ENCODE results near the gene ZNF326. TPM values are rescaled to one million over a fixed set of nuclear protein-coding genes. Genes with fewer than 3 reads are reported as not detected.
A peak's percentile ranks its signal among the peaks of the same experiment; 100 is the strongest.

The ZNF326 gene
- total and polyA plus RNA-seq, 2 of the 4 experiments (the other 2 are of a cell fraction): 4.5 to 17.0 TPM

GRCh38 chr1:89965193-89965768 lies 29.6 kb upstream of the ZNF326 start:
- CTCF ChIA-PET: interaction anchor here (0.5 kb wide), 1 partner anchor 38 kb away, joined by 3 read pairs; no protein-coding TSS in a partner anchor
- no CpG with 5 or more reads among the region's 4 CpGs for WGBS, 2 experiments (ENCODE audit: extremely low coverage in 2 of 2, insufficient read length in 1 of 2)

More at GRCh38 chr1:89965193-89965768, 29.6 kb upstream of the ZNF326 start:
- Histone ChIP-seq H3K4me3 (ENCODE audit: insufficient read depth, low read depth, low read length) (no peak overlapping the region), H3K27ac (ENCODE audit: insufficient read depth, low read length) (no peak overlapping the region), H2BK5ac (ENCODE audit: low read depth, low read length, poor library complexity, severe bottlenecking) (no peak overlapping the region), H2BK120ac (ENCODE audit: low read depth, low read length) (no peak overlapping the region), H2AFZ (replicated peaks; ENCODE audit: low read length, poor library complexity) (no peak overlapping the region), H3K4ac (ENCODE audit: low read depth, low read length) (no peak overlapping the region), H3K23ac (ENCODE audit: low read depth, low read length) (no peak overlapping the region), H3K27me3 (ENCODE audit: control insufficient read depth, insufficient read depth, low read length) (no peaks in the 10 kb centered on the region), H3K4me2 (ENCODE audit: low read depth, low read length) (no peak overlapping the region), H2BK15ac (ENCODE audit: low read depth, low read length) (no peak overlapping the region), H3K9me1 (ENCODE audit: insufficient read depth, low read length) (peaks cover 5% of the 10 kb centered on the region), H4K8ac (ENCODE audit: low read depth in 2 of 2, low read length in 2 of 2) (no peak overlapping the region), H3K36me3 (ENCODE audit: control insufficient read depth, insufficient read depth, low read length) (no peaks in the 10 kb centered on the region), H3K79me1 (ENCODE audit: low read depth in 1 of 2, low read length in 2 of 2) (0 out of 4 replicates have a peak, but pooled peaks cover 0 to 5% of the 10 kb centered on the region in 2 experiments), H3K18ac (ENCODE audit: low read depth, low read length) (no peak overlapping the region), H3K9ac (ENCODE audit: low read depth, low read length) (no peak overlapping the region), H4K5ac (ENCODE audit: low read depth, low read length) (no peak overlapping the region), H2BK20ac (ENCODE audit: low read depth, low read length) (no peak overlapping the region), H3K4me1 (ENCODE audit: control insufficient read depth, insufficient read depth, low read length) (peaks cover 4% of the 10 kb centered on the region), H3K56ac (ENCODE audit: extremely low read depth, insufficient read depth, low read length) (no peak overlapping the region), H3K9me3 (ENCODE audit: control insufficient read depth, insufficient read depth, low read length) (peaks cover 2% of the 10 kb centered on the region; the same call in 1 of the 2 replicates), H2AK9ac (replicated peaks; ENCODE audit: low read depth, low read length, poor library complexity) (no peak overlapping the region), H3K14ac (replicated peaks; ENCODE audit: low read depth, low read length) (no peak overlapping the region), H2AK5ac (ENCODE audit: low read depth, low read length) (0 out of 2 replicates have a peak overlapping the region, but pooled peaks have one; percentile 51), H4K20me1 (ENCODE audit: insufficient read depth, low read length) (0 out of 2 replicates have a peak, but pooled peaks cover 5% of the 10 kb centered on the region), H4K91ac (ENCODE audit: insufficient read depth, low read depth, low read length) (no peak overlapping the region)
- intact Hi-C loops (cut with micrococcal nuclease): no loop called here
- DNase-seq (no peak), ATAC-seq (ENCODE audit: low read depth) (no peak)
- TF ChIP-seq CTCF (conservative IDR thresholded peaks at IDR 0.05; ENCODE audit: low read depth, low read length) (no peak), MXI1 (IDR thresholded peaks at IDR 0.05; ENCODE audit: borderline replicate concordance, low read depth, low read length) (no peak), SMC3 (IDR thresholded peaks at IDR 0.05; ENCODE audit: low read depth, low read length) (no peak), POLR2A (IDR thresholded peaks at IDR 0.05; ENCODE audit: low read depth, low read length) (no peak), RAD21 (IDR thresholded peaks at IDR 0.05; ENCODE audit: low read length) (no peak), MAFK (IDR thresholded peaks at IDR 0.05; ENCODE audit: low read depth, low read length) (no peak), CEBPB (IDR thresholded peaks at IDR 0.05; ENCODE audit: low read depth, low read length) (no peak), RCOR1 (IDR thresholded peaks at IDR 0.05; ENCODE audit: insufficient replicate concordance, low read length) (no peak), ELK1 (IDR thresholded peaks at IDR 0.05; ENCODE audit: borderline replicate concordance, low read depth, low read length) (no peak), NFE2L2 (IDR thresholded peaks at IDR 0.05; ENCODE audit: low read depth, low read length) (no peak), MAZ (IDR thresholded peaks at IDR 0.05; ENCODE audit: borderline replicate concordance, low read depth, low read length) (no peak), CHD1 (IDR thresholded peaks at IDR 0.05; ENCODE audit: low read depth, low read length) (no peak), RFX5 (IDR thresholded peaks at IDR 0.05; ENCODE audit: low read depth, low read length) (no peak), FOS (IDR thresholded peaks at IDR 0.05; ENCODE audit: low read depth, low read length) (no peak), BHLHE40 (IDR thresholded peaks at IDR 0.05; ENCODE audit: low read depth, low read length) (no peak), USF2 (IDR thresholded peaks at IDR 0.05; ENCODE audit: low read depth, low read length) (no peak)
- in situ Hi-C loops (cut with MboI; ENCODE audit: low sequenced_read_pairs): no loop called here
- dilution Hi-C loops (cut with HindIII; ENCODE audit: low sequenced_read_pairs, unreplicated experiment): no loop called here
- POLR2A ChIA-PET (ENCODE audit: unreplicated experiment): no interaction called here
- BruUV-seq (replicated peaks): no TSS peak
